Hepatocyte (in vitro differentiated cells): ENCODE results near the gene WSCD2. TPM values are rescaled to one million over a fixed set of nuclear protein-coding genes. Genes with fewer than 3 reads are reported as not detected.

Experiments used
- DNase-seq: peaks from one replicate; pipeline ENCODE4 v3.0.0-alpha.2; 2016; ENCODE audit warnings: low spot score
- H2AFZ ChIP-seq: fragments of 200-600 bp; sonication (generic); 2 replicates; pipeline ENCODE4 v1.6.0; 2016; ENCODE audit warnings: antibody characterized with exemption, mild to moderate bottlenecking
- H3K27ac ChIP-seq: fragments of 200-600 bp; sonication (generic); 2 replicates; pipeline ENCODE4 v1.5.1; 2016; ENCODE audit warnings: mild to moderate bottlenecking
- H3K27me3 ChIP-seq: fragments of 200-600 bp; sonication (generic); 2 replicates; pipeline ENCODE4 v1.6.1; 2016
- H3K36me3 ChIP-seq: fragments of 200-600 bp; sonication (generic); replicated peaks from 2 replicates; pipeline ENCODE4 v1.5.1; 2016; ENCODE audit warnings: low read depth; ENCODE audit not compliant: insufficient read depth
- H3K4me1 ChIP-seq: fragments of 200-600 bp; sonication (generic); 2 replicates; pipeline ENCODE4 v1.5.1; 2016; ENCODE audit warnings: mild to moderate bottlenecking, moderate library complexity; ENCODE audit not compliant: insufficient read depth
- H3K4me2 ChIP-seq: fragments of 200-600 bp; sonication (generic); 2 replicates; pipeline ENCODE4 v1.6.0; 2016
- H3K4me3 ChIP-seq: fragments of 200-600 bp; sonication (generic); 2 replicates; pipeline ENCODE4 v1.5.1; 2016; ENCODE audit warnings: mild to moderate bottlenecking
- H3K79me2 ChIP-seq: fragments of 200-600 bp; sonication (generic); 2 replicates; pipeline ENCODE4 v1.6.0; 2017; ENCODE audit warnings: mild to moderate bottlenecking
- H3K9me2 ChIP-seq: fragments of 200-600 bp; sonication (generic); replicated peaks from 2 replicates; pipeline ENCODE4 v1.6.0; 2017; ENCODE audit warnings: mild to moderate bottlenecking; ENCODE audit not compliant: insufficient read depth
- H3K9me3 ChIP-seq: fragments of 200-600 bp; sonication (generic); 2 replicates; pipeline ENCODE4 v1.5.1; 2016; ENCODE audit warnings: low read depth, mild to moderate bottlenecking
- H4K20me1 ChIP-seq: fragments of 200-600 bp; sonication (generic); 2 replicates; pipeline ENCODE4 v1.6.0; 2016; ENCODE audit warnings: mild to moderate bottlenecking; ENCODE audit not compliant: insufficient read depth, poor library complexity, severe bottlenecking
- CTCF ChIP-seq: fragments of 200-600 bp; sonication (generic); IDR thresholded peaks from 2 replicates; pipeline ENCODE4 v1.5.1; 2016; ENCODE audit warnings: antibody characterized with exemption, mild to moderate bottlenecking; ENCODE audit not compliant: poor library complexity
- EZH2 ChIP-seq: fragments of 200-600 bp; sonication (generic); IDR thresholded peaks from 2 replicates; pipeline ENCODE4 v1.6.1; 2016; ENCODE audit warnings: antibody characterized with exemption, mild to moderate bottlenecking, borderline replicate concordance
- EZH2phosphoT487 ChIP-seq: fragments of 200-600 bp; sonication (generic); IDR thresholded peaks from one replicate; pipeline ENCODE4 v1.6.1; 2018; ENCODE audit warnings: antibody characterized with exemption, mild to moderate bottlenecking, low read depth, moderate library complexity; ENCODE audit not compliant: unreplicated experiment, severe bottlenecking
- WGBS: methylation state at CpG from one replicate; pipeline ENCODE4 v1.1.6; 2016; ENCODE audit warnings: low lambda C conversion rate; ENCODE audit errors: missing lambda C conversion rate; 5-methylcytosine and 5-hydroxymethylcytosine counted together
- polyA plus RNA-seq: library from polyadenylated mRNA; unstranded; fragments of >200 nt; fragmentation: Nextera tagmentation; extraction: Ambion mirVana; gene quantifications from 2 replicates; pipeline ENCODE4 v1.2.1, GENCODE V29; 2016
- total RNA-seq: library from RNA; depleted of rRNA; stranded (reverse); fragments of >200 nt; gene quantifications from 2 replicates; pipeline ENCODE4 v1.2.3, GENCODE V29; 2014

WSCD2 gene
- total and polyA plus RNA-seq, 2 experiments from 2014 or later: 4.2 to 4.3 TPM

- Histone ChIP-seq H3K79me2 (no peaks in the 10 kb centered on the region), H4K20me1 (no peaks in the 10 kb centered on the region), H3K27ac (no peak overlapping the region), H3K4me3 (no peak overlapping the region), H3K4me1 (no peaks in the 10 kb centered on the region), H3K9me2 (no peaks in the 10 kb centered on the region), H3K9me3 (no peaks in the 10 kb centered on the region), H3K27me3 (peaks cover 6% of the 10 kb centered on the region), H3K4me2 (no peak overlapping the region), H2AFZ (no peak overlapping the region), H3K36me3 (no peaks in the 10 kb centered on the region)
- WGBS: 88% methylated on average over 8 of the region's 8 CpGs
- TF ChIP-seq CTCF (no peak), EZH2 (no peak), EZH2phosphoT487 (no peak)
- DNase-seq: no peak
These were observed 97.8 kb downstream of the WSCD2 start for GRCh38 chr12:108226866-108227265.

GRCh38 chr12:108228746-108229145, 99.7 kb downstream of the WSCD2 start:
- WGBS: 59% methylated on average over 4 of the region's 4 CpGs
- H3K36me3 ChIP-seq: no peaks in the 10 kb centered on the region

GRCh38 chr12:108231109-108231905, 102.2 kb downstream of the WSCD2 start:
- no peaks in the 10 kb centered on the region for H4K20me1 ChIP-seq
- no peak for TF ChIP-seq EZH2
- TF ChIP-seq CTCF: no peak
- no peak for TF ChIP-seq EZH2phosphoT487
- peaks cover 17% of the 10 kb centered on the region for H3K27me3 ChIP-seq
- no peaks in the 10 kb centered on the region for H3K36me3 ChIP-seq
- no peak for DNase-seq
- no peak overlapping the region for H3K27ac ChIP-seq
- no peaks in the 10 kb centered on the region for H3K4me1 ChIP-seq
- H3K9me3 ChIP-seq: no peaks in the 10 kb centered on the region
- H3K79me2 ChIP-seq: no peaks in the 10 kb centered on the region
- H2AFZ ChIP-seq: no peak overlapping the region
- H3K9me2 ChIP-seq: no peaks in the 10 kb centered on the region
- H3K4me3 ChIP-seq: no peak overlapping the region
- 34% methylated on average over 3 of the region's 3 CpGs for WGBS
- H3K4me2 ChIP-seq: no peak overlapping the region

More at GRCh38 chr12:108228746-108229145, 99.7 kb downstream of the WSCD2 start:
- Histone ChIP-seq H3K4me1 (no peaks in the 10 kb centered on the region), H3K9me2 (no peaks in the 10 kb centered on the region), H3K27ac (no peak overlapping the region), H4K20me1 (no peaks in the 10 kb centered on the region), H3K9me3 (no peaks in the 10 kb centered on the region), H3K27me3 (peaks cover 6% of the 10 kb centered on the region), H3K4me3 (no peak overlapping the region), H3K4me2 (no peak overlapping the region), H3K79me2 (no peaks in the 10 kb centered on the region), H2AFZ (no peak overlapping the region)
- no peak for TF ChIP-seq EZH2
- DNase-seq: no peak

GRCh38 chr12:108231909-108232434, 102.9 kb downstream of the WSCD2 start:
- Histone ChIP-seq H3K4me2 (no peak overlapping the region), H3K9me3 (no peaks in the 10 kb centered on the region), H3K36me3 (no peaks in the 10 kb centered on the region), H3K27me3 (peaks cover 24% of the 10 kb centered on the region), H2AFZ (no peak overlapping the region), H3K27ac (no peak overlapping the region), H3K4me1 (no peaks in the 10 kb centered on the region), H3K4me3 (no peak overlapping the region), H4K20me1 (no peaks in the 10 kb centered on the region), H3K9me2 (no peaks in the 10 kb centered on the region), H3K79me2 (no peaks in the 10 kb centered on the region)
- TF ChIP-seq CTCF: no peak
- no peak for TF ChIP-seq EZH2phosphoT487
- TF ChIP-seq EZH2: no peak
- 86% methylated on average over 6 of the region's 6 CpGs for WGBS
- DNase-seq: no peak
